Measurements from ENCODE around the gene CDX4.

Gene CDX4

GRCh38 chrX:73446831-73447230 is at the start of gene CDX4:
Gene CDX4 (plus strand): TSS chrX:73447053. CDS start chrX:73447254, 201 bp downstream.
- peaks cover 6% of the 10 kb centered on the region for H3K27me3 ChIP-seq (ENCODE audit: control insufficient read depth, insufficient read depth, low read length)
- no peaks in the 10 kb centered on the region for H3K4me1 ChIP-seq (ENCODE audit: control insufficient read depth, insufficient read depth, low read length)
- H3K9ac ChIP-seq (ENCODE audit: low read length), result no peak within 1 kb of the TSS
- H3K27ac ChIP-seq (ENCODE audit: low read depth, low read length), result no peak within 1 kb of the TSS
- no peak within 1 kb of the TSS for H3K4me3 ChIP-seq (ENCODE audit: low read length)
- no peaks in the 10 kb centered on the region for H3K36me3 ChIP-seq (ENCODE audit: control insufficient read depth, insufficient read depth, low read length)

GRCh38 chrX:73398185-73398914 is 48.5 kb upstream of the CDX4 start:
- Histone ChIP-seq H3K9ac (ENCODE audit: low read length) (no peak overlapping the region), H3K36me3 (ENCODE audit: control insufficient read depth, insufficient read depth, low read length) (no peaks in the 10 kb centered on the region), H3K4me1 (ENCODE audit: control insufficient read depth, insufficient read depth, low read length) (no peaks in the 10 kb centered on the region), H3K4me3 (ENCODE audit: low read length) (no peak overlapping the region), H3K27me3 (ENCODE audit: control insufficient read depth, insufficient read depth, low read length) (no peaks in the 10 kb centered on the region), H3K27ac (ENCODE audit: low read depth, low read length) (no peak overlapping the region)

- Histone ChIP-seq H3K36me3 (ENCODE audit: control insufficient read depth, insufficient read depth, low read length) (no peaks in the 10 kb centered on the region), H3K27me3 (ENCODE audit: control insufficient read depth, insufficient read depth, low read length) (no peaks in the 10 kb centered on the region), H3K9ac (ENCODE audit: low read length) (no peak overlapping the region), H3K4me1 (ENCODE audit: control insufficient read depth, insufficient read depth, low read length) (no peaks in the 10 kb centered on the region), H3K27ac (ENCODE audit: low read depth, low read length) (no peak overlapping the region), H3K4me3 (ENCODE audit: low read length) (no peak overlapping the region)
These were observed 46.6 kb upstream of the CDX4 start for GRCh38 chrX:73400136-73400748.

- Histone ChIP-seq H3K36me3 (ENCODE audit: control insufficient read depth, insufficient read depth, low read length) (no peaks in the 10 kb centered on the region), H3K4me3 (ENCODE audit: low read length) (no peak overlapping the region), H3K9ac (ENCODE audit: low read length) (no peak overlapping the region), H3K27ac (ENCODE audit: low read depth, low read length) (no peak overlapping the region), H3K27me3 (ENCODE audit: control insufficient read depth, insufficient read depth, low read length) (no peaks in the 10 kb centered on the region), H3K4me1 (ENCODE audit: control insufficient read depth, insufficient read depth, low read length) (no peaks in the 10 kb centered on the region)
These were observed 45.1 kb upstream of the CDX4 start for GRCh38 chrX:73401591-73402266.

- H3K4me1 ChIP-seq (ENCODE audit: control insufficient read depth, insufficient read depth, low read length), result no peaks in the 10 kb centered on the region
- no peaks in the 10 kb centered on the region for H3K27me3 ChIP-seq (ENCODE audit: control insufficient read depth, insufficient read depth, low read length)
- no peak overlapping the region for H3K27ac ChIP-seq (ENCODE audit: low read depth, low read length)
- H3K9ac ChIP-seq (ENCODE audit: low read length), result no peak overlapping the region
- no peaks in the 10 kb centered on the region for H3K36me3 ChIP-seq (ENCODE audit: control insufficient read depth, insufficient read depth, low read length)
- no peak overlapping the region for H3K4me3 ChIP-seq (ENCODE audit: low read length)
These were observed 33.9 kb upstream of the CDX4 start for GRCh38 chrX:73412930-73413329.

- H3K27me3 ChIP-seq (ENCODE audit: control insufficient read depth, insufficient read depth, low read length), result peaks cover 6% of the 10 kb centered on the region
- H3K4me1 ChIP-seq (ENCODE audit: control insufficient read depth, insufficient read depth, low read length), result no peaks in the 10 kb centered on the region
- no peaks in the 10 kb centered on the region for H3K36me3 ChIP-seq (ENCODE audit: control insufficient read depth, insufficient read depth, low read length)
- no peak overlapping the region for H3K9ac ChIP-seq (ENCODE audit: low read length)
- no peak overlapping the region for H3K4me3 ChIP-seq (ENCODE audit: low read length)
- H3K27ac ChIP-seq (ENCODE audit: low read depth, low read length), result no peak overlapping the region
These were observed 500 bp downstream of the CDX4 start for GRCh38 chrX:73447311-73447794.

GRCh38 chrX:73448379-73448778 is 1.5 kb downstream of the CDX4 start:
- H3K9ac ChIP-seq (ENCODE audit: low read length), result no peak overlapping the region
- no peaks in the 10 kb centered on the region for H3K36me3 ChIP-seq (ENCODE audit: control insufficient read depth, insufficient read depth, low read length)
- H3K27ac ChIP-seq (ENCODE audit: low read depth, low read length), result no peak overlapping the region
- no peak overlapping the region for H3K4me3 ChIP-seq (ENCODE audit: low read length)
- no peaks in the 10 kb centered on the region for H3K4me1 ChIP-seq (ENCODE audit: control insufficient read depth, insufficient read depth, low read length)
- H3K27me3 ChIP-seq (ENCODE audit: control insufficient read depth, insufficient read depth, low read length), result peaks cover 6% of the 10 kb centered on the region

- Histone ChIP-seq H3K4me3 (ENCODE audit: low read length) (no peak overlapping the region), H3K9ac (ENCODE audit: low read length) (no peak overlapping the region), H3K27me3 (ENCODE audit: control insufficient read depth, insufficient read depth, low read length) (no peaks in the 10 kb centered on the region), H3K27ac (ENCODE audit: low read depth, low read length) (no peak overlapping the region), H3K4me1 (ENCODE audit: control insufficient read depth, insufficient read depth, low read length) (no peaks in the 10 kb centered on the region), H3K36me3 (ENCODE audit: control insufficient read depth, insufficient read depth, low read length) (no peaks in the 10 kb centered on the region)
These were observed 8.3 kb downstream of the CDX4 start for GRCh38 chrX:73455171-73455570.

GRCh38 chrX:73457306-73457705 is 10.5 kb downstream of the CDX4 start:
- H3K27me3 ChIP-seq (ENCODE audit: control insufficient read depth, insufficient read depth, low read length), result no peaks in the 10 kb centered on the region
- H3K9ac ChIP-seq (ENCODE audit: low read length), result no peak overlapping the region
- H3K36me3 ChIP-seq (ENCODE audit: control insufficient read depth, insufficient read depth, low read length), result no peaks in the 10 kb centered on the region
- H3K27ac ChIP-seq (ENCODE audit: low read depth, low read length), result no peak overlapping the region
- no peaks in the 10 kb centered on the region for H3K4me1 ChIP-seq (ENCODE audit: control insufficient read depth, insufficient read depth, low read length)
- H3K4me3 ChIP-seq (ENCODE audit: low read length), result no peak overlapping the region

GRCh38 chrX:73468376-73468775 is 21.5 kb downstream of the CDX4 start:
- no peaks in the 10 kb centered on the region for H3K36me3 ChIP-seq (ENCODE audit: control insufficient read depth, insufficient read depth, low read length)
- no peaks in the 10 kb centered on the region for H3K27me3 ChIP-seq (ENCODE audit: control insufficient read depth, insufficient read depth, low read length)
- H3K4me1 ChIP-seq (ENCODE audit: control insufficient read depth, insufficient read depth, low read length), result no peaks in the 10 kb centered on the region
- H3K4me3 ChIP-seq (ENCODE audit: low read length), result no peak overlapping the region
- no peak overlapping the region for H3K27ac ChIP-seq (ENCODE audit: low read depth, low read length)
- no peak overlapping the region for H3K9ac ChIP-seq (ENCODE audit: low read length)

GRCh38 chrX:73478961-73479360 is 32.1 kb downstream of the CDX4 start:
- Histone ChIP-seq H3K4me1 (ENCODE audit: control insufficient read depth, insufficient read depth, low read length) (no peaks in the 10 kb centered on the region), H3K27ac (ENCODE audit: low read depth, low read length) (no peak overlapping the region), H3K4me3 (ENCODE audit: low read length) (no peak overlapping the region), H3K36me3 (ENCODE audit: control insufficient read depth, insufficient read depth, low read length) (no peaks in the 10 kb centered on the region), H3K27me3 (ENCODE audit: control insufficient read depth, insufficient read depth, low read length) (no peaks in the 10 kb centered on the region), H3K9ac (ENCODE audit: low read length) (no peak overlapping the region)

- Histone ChIP-seq H3K36me3 (ENCODE audit: control insufficient read depth, insufficient read depth, low read length) (no peaks in the 10 kb centered on the region), H3K27me3 (ENCODE audit: control insufficient read depth, insufficient read depth, low read length) (no peaks in the 10 kb centered on the region), H3K9ac (ENCODE audit: low read length) (no peak overlapping the region), H3K4me3 (ENCODE audit: low read length) (no peak overlapping the region), H3K27ac (ENCODE audit: low read depth, low read length) (no peak overlapping the region), H3K4me1 (ENCODE audit: control insufficient read depth, insufficient read depth, low read length) (no peaks in the 10 kb centered on the region)
These were observed 34.7 kb downstream of the CDX4 start for GRCh38 chrX:73481521-73481920.
